ENCODE measurements around the gene SLC7A14. TPM values are rescaled to one million over a fixed set of nuclear protein-coding genes. Genes with fewer than 3 reads are reported as not detected.
A peak's percentile ranks its signal among the peaks of the same experiment; 100 is the strongest.

SLC7A14 gene
- total RNA-seq, 3 donors from 2014 or later, result 0.15 TPM; not detected in 2

- intact Hi-C loops (cut with DNase I; ENCODE audit: low total_unique reads), result no loop called here
- H3K36me3 ChIP-seq, result no peaks in the 10 kb centered on the region
Observed at GRCh38 chr3:170508839-170509238, 77.0 kb downstream of the SLC7A14 start.

GRCh38 chr3:170508291-170508690 lies 77.6 kb downstream of the SLC7A14 start:
- intact Hi-C loops (cut with DNase I; ENCODE audit: low total_unique reads), result no loop called here
- H3K4me3 ChIP-seq, result no peak overlapping the region
- DNase-seq (ENCODE audit: low spot score in 2 of 2), result no peak
- no peaks in the 10 kb centered on the region for H3K9me3 ChIP-seq
- H3K4me1 ChIP-seq, result no peaks in the 10 kb centered on the region
- TF ChIP-seq CTCF (IDR thresholded peaks at IDR 0.05), result no peak
- TF ChIP-seq POLR2A (IDR thresholded peaks at IDR 0.05), result no peak
- TF ChIP-seq POLR2AphosphoS5 (IDR thresholded peaks at IDR 0.05), result no peak
- no peaks in the 10 kb centered on the region for H3K36me3 ChIP-seq
- H3K27ac ChIP-seq, result no peak overlapping the region
- no peaks in the 10 kb centered on the region for H3K27me3 ChIP-seq

More at GRCh38 chr3:170508839-170509238, 77.0 kb downstream of the SLC7A14 start:
- Histone ChIP-seq H3K27ac (no peak overlapping the region), H3K4me3 (no peak overlapping the region), H3K9me3 (no peaks in the 10 kb centered on the region), H3K27me3 (no peaks in the 10 kb centered on the region), H3K4me1 (no peaks in the 10 kb centered on the region)
- no peak for DNase-seq (ENCODE audit: low spot score in 2 of 2)
- no peak for TF ChIP-seq POLR2AphosphoS5 (IDR thresholded peaks at IDR 0.05)
- no peak for TF ChIP-seq POLR2A (IDR thresholded peaks at IDR 0.05)
- TF ChIP-seq CTCF (IDR thresholded peaks at IDR 0.05), result no peak

- H3K36me3 ChIP-seq, result no peaks in the 10 kb centered on the region
- TF ChIP-seq POLR2AphosphoS5 (IDR thresholded peaks at IDR 0.05) (no peak), POLR2A (IDR thresholded peaks at IDR 0.05) (no peak), CTCF (IDR thresholded peaks at IDR 0.05) (no peak)
- H3K4me1 ChIP-seq, result no peaks in the 10 kb centered on the region
- no peaks in the 10 kb centered on the region for H3K9me3 ChIP-seq
- DNase-seq (ENCODE audit: low spot score in 2 of 2), result no peak
- H3K27ac ChIP-seq, result no peak overlapping the region
- H3K27me3 ChIP-seq, result no peaks in the 10 kb centered on the region
- no peak overlapping the region for H3K4me3 ChIP-seq
- intact Hi-C loops (cut with DNase I; ENCODE audit: low total_unique reads), result no loop called here
Observed at GRCh38 chr3:170507063-170507462, 78.8 kb downstream of the SLC7A14 start.

- no peaks in the 10 kb centered on the region for H3K9me3 ChIP-seq
- H3K4me3 ChIP-seq, result no peak overlapping the region
- no peak for DNase-seq (ENCODE audit: low spot score in 2 of 2)
- H3K36me3 ChIP-seq, result no peaks in the 10 kb centered on the region
- H3K4me1 ChIP-seq, result no peaks in the 10 kb centered on the region
- no peak for TF ChIP-seq POLR2AphosphoS5 (IDR thresholded peaks at IDR 0.05)
- TF ChIP-seq POLR2A (IDR thresholded peaks at IDR 0.05), result no peak
- no peak for TF ChIP-seq CTCF (IDR thresholded peaks at IDR 0.05)
- intact Hi-C loops (cut with DNase I; ENCODE audit: low total_unique reads), result no loop called here
- H3K27ac ChIP-seq, result no peak overlapping the region
- H3K27me3 ChIP-seq, result no peaks in the 10 kb centered on the region
Observed at GRCh38 chr3:170506556-170506955, 79.3 kb downstream of the SLC7A14 start.

GRCh38 chr3:170502297-170502696 lies 83.6 kb downstream of the SLC7A14 start:
- intact Hi-C loops (cut with DNase I; ENCODE audit: low total_unique reads), result no loop called here
- H3K27me3 ChIP-seq, result no peaks in the 10 kb centered on the region
- TF ChIP-seq POLR2AphosphoS5 (IDR thresholded peaks at IDR 0.05) (no peak), POLR2A (IDR thresholded peaks at IDR 0.05) (no peak), CTCF (IDR thresholded peaks at IDR 0.05) (no peak)
- no peaks in the 10 kb centered on the region for H3K9me3 ChIP-seq
- no peaks in the 10 kb centered on the region for H3K36me3 ChIP-seq
- no peaks in the 10 kb centered on the region for H3K4me1 ChIP-seq
- peak overlapping the region; percentile 54 to 79 for H3K27ac ChIP-seq
- H3K4me3 ChIP-seq, result no peak overlapping the region
- DNase-seq (ENCODE audit: low spot score in 2 of 2), result peak in 1 of 2 donors; percentile 83
